Stimulated activated CD8-positive, alpha-beta memory T cell treated with anti-CD3 and anti-CD28 coated beads, Interleukin-7, amount 100 ng/mL, for 48 hours (primary cell): ENCODE results near the gene RGR.

Source experiments
- DNase-seq, 2 donors: peaks; one replicate each; pipeline ENCODE4 v3.0.0-alpha.2; 2020; ENCODE audit warnings: low read depth in 1 of 2; ENCODE audit errors: extremely low read depth in 1 of 2

Gene RGR

DNA sequence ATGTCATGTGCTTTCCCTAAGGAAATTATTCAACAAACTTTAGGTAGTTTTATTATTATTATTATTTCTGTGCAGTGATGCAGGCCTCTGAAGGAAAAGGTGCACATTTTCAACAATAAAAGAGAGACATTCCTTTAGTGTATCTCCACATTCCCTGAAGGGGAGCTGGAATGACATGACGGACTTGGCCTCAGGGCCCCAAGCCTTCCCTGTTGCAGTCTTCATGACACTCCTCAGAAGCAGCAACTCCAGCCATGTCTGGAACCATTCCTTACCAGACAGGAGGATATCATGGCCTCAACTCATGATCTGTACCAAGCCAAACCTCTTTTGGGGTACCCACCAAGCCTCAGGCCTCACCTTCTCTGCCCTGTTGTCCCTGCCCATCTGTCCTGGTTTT lies 48.3 kb downstream of the RGR start:
- no peak for DNase-seq

DNA sequence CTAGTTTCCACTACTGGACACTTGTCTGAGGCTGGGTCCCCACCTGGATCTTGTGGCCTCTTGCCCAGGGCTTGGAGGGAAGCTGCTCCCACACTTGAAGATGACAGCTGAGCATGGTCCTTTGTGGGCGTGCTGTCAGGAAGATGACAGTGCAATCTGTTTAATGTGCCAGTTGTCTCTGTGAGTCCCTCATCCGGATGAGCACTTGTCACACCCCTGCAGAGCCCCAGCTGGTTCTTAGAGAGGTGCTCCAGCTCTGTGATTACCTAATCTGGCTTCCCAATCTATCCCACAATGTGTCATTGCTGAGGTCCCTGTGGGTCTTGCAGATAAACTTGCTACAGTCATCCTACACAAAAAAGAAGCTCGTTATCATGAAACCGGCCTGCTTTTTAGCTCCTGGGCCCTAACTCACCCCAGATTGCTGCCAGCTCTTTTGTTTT lies 48.7 kb downstream of the RGR start:
- DNase-seq: peak in 1 of 2 donors; percentile 44

DNA sequence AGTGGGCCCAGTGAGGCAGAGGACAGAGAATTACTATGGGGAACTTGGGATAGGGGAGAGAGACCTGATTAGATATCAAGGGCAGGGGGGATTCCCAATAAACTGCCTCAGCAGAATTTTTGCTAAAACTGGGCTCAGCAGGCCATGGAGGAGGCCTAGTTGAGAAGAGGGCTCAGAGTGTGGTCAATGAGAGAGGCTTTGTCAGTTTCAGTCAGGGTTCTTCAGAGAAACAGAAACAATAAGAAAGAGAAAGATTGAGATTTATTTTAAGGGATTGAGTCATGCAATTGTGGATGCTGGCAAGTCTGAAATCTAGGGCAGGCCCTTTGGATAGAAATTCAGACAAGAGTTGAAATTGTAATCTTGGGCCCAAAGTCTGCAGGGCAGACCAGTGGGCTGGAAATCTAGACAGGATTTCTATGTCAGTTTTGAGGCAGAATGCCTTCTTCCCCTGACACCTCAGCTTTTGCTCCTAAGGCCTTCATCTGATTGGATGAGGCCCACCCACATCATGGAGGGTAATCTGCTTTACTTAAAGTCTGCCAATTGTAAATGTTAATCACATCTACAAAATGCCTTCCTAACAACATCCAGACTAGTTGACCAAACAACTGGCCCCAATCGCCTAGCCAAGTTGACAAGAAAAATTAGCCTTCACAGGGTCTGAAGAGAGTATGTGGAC lies 50.1 kb downstream of the RGR start:
- no peak for DNase-seq

DNA sequence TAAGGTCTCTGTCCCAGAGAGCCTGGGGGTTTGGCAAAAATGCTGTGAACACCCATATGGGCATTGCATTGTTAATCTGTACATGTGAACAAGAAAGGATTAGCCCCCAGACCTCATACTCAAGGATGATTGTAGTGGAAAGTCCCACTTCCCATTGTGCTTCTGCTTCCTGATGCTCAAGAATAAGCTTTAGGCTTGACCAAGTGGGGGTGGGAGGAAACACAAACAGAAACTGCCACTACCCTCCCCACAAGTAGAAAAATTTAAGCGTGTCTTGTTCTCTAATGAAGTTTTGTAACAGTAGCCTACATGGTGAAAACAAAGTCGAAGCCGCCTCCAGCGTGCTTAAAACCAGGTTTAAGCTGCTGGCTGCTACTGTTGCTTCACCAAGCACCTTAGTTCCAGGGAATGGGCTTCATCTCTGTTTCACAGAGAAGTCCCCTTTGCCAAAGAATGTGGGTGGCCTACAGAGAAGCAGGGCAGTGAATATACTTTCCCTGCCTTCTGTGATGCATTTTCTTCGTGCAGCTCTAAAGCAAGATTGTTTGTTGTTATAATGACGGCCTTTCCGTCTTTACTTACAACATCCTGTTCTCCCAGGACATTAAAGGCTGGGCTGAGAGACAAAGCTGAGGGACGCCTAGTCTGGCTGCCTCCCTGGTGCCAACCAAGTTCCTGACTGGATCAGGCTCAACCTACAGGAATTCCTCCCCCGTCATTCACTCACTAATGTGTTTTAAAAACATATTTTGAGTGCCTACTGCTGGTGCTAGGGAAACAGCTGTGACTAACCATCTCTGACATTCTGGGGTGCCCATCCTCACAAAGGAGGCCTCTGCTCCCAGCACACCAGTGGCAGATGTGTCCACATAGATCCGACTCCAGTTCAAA lies 51.5 kb downstream of the RGR start:
- DNase-seq: no peak

DNA sequence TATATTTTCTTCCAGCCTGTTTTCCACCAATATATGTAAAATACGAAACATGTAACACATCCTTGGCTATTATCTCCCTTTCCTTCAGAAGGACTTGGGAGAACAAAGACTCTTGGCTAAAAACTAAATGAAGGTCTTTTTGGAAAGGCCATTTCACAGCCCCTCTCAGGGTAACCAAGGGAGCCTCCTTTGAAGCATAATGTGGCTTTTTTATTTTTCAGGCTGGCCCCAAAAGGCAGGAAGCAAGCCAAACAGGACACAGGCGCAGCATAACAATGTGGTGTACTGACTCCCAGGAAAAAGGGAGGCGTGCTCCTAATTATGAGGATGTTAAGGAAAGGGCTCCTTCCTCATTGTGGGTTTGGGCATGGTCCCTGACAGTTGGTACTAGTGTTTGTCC lies 53.2 kb downstream of the RGR start:
- DNase-seq: no peak

DNA sequence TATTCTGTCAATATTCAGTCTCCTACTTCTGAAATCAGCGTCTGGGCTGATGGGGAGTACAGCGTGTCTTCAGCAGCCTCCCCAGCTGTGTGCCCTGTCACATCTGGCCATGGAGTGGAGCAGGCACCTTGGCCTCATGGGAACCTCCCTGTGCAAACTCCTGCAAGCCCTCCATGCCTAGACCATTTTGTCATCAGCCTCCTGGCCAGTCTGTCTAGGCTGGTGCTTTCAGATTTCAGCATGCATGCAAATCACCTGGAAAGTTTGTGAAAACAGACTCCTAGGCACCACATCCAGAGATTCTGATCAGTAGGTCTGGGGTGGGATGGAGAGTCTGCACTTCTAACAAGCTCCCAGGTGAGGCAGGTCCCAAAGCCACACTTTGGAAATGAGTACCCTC lies 57.4 kb downstream of the RGR start:
- DNase-seq: no peak

DNA sequence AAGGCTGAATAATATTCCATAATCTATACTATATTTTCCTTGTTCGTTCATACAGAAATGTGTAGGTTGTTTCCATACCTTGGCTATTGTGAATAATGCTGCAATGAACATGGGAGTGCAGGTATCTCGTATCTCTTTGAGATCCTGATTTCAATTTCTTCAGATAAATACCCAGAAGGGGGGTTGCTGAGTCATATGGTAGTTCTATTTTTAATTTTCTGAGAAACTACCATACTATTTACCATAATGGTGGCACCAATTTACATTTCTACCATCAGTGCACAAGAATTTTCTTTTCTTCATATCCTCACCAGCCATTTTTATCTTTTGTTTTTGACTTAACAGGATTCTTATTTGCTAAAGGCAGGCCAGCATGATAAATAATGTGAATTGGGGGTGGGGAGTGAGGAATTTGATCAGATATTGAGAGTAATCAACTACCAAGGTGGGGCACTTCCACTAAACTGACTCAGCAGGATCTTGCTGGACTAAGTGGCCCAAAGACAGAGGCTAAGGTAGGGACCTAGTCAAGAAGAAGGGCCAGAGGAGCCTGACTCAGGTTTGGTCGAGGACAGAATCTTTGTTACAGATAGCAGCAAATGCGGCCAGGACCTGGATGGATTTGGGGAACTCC lies 62.0 kb downstream of the RGR start:
- DNase-seq: no peak

DNA sequence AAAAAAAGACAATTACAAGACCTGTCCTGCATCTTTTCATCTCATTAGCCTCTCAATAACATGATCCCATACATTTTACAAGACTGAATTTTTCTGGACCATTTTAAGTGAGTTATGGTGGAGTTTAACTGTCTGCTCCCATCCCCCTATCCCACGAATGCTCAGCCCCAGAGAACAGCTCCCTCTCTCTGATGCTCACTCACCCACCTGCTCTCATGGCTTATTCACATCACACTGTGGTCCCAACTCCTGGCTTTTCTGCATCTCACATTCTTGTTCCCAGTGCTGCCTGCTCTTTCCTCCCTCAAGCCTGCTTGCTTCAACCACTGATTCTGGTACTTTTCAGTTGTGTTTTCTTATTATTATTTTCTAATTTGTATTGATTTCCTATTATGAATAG lies 63.2 kb downstream of the RGR start:
- no peak for DNase-seq

DNA sequence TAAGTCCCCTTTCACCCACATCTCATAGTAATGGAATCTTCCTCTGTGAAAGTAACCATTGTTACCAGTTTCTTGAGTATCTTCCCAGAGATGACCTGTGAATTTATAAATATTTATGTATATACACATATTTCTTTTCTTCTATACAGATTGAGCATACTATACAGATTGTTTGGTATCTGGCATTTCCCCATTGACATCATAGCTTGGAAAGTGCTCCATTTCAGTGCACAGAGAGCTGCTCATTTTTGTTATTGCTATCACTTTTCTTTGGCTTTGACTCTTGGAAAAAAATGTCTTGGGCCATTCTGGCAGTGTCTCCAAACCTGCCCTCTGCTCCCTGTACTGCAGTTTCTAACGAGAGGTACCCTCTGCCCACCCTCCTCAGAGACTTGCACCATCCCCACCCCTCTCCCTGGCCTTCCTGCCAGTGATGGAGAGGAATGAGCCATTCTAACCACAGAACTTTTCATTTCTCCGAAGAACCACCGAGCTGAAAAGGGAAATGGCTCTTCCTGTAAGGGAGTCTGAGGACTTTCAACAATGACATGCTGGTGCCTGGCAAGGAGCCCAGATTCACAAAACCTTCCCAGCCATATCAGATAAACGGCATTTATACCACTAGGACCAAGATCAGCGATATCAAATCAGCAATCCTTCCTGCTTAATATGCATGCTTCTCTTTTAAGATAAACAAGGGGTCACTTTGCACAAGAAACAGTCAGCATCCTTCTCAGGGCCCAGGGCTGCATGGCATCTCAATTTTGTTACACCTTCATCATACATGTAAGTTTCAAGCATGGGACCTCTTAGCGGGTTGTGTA lies 63.8 kb downstream of the RGR start:
- peak in 1 of 2 donors; percentile 32 for DNase-seq
